ENCODE measurements around the gene GOLT1A.
A peak's percentile ranks its signal among the peaks of the same experiment; 100 is the strongest.

GOLT1A gene

DNA sequence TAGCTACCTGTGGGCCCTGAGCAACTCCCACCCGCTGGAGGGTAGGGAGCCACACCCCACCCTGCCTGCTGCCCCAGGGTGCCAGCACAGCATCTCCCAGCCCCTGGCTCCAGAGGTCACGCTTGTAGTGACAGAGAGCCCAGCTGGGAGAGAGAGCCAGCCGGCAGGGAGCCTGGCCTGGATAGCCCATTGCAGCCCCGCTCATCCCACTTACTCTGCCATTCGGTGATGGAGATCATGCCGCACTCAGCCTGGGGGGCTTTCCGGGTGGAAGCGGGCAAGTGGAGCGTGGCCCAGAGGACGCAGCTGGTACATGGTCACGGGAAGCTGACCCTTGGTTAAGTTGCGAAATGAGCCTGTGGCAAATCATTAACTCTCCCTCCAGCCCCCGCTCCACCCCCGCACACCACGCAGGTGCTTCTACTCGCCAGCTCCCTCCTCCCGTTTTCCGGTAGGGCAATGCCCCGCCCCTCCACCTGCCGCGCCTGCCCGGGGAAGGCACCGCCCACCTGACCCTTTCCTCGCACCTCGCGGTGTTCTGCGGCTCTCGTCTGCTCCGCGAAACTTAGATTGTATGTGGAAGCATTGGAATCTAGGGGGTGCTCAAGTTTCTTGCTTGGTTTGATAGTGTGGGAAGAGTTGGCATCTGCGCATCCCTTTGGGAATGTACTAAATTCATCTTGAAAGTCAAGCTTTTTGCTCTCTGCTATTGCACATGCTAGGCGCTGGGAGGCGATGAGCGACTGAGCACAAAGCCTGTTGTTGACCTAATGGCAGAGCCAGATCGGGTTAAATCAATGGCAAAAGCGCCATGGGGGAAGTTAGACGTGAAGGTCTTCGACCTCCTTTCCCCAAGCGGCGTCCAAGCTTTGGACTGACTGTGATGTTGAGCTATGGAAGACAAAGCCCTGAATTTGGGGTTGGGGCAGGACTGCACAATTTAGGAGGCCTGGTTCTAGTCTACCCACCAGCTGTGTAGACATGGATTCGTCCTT is at the start of gene GOLT1A:
TSS of gene GOLT1A (minus strand) at position 321 of the 995 bp plus-strand sequence. CDS start at position 239, 82 bp downstream.
- H4K20me1 ChIP-seq (ENCODE audit: insufficient read depth, low read length) = no peaks in the 10 kb centered on the region
- no peak within 1 kb of the TSS for H2AFZ ChIP-seq (ENCODE audit: low read length)
- no peaks in the 10 kb centered on the region for H3K79me2 ChIP-seq (ENCODE audit: insufficient read depth, low read length)
- H3K36me3 ChIP-seq (ENCODE audit: insufficient read depth, low read length) = no peaks in the 10 kb centered on the region
- H3K9me2 ChIP-seq (ENCODE audit: low read depth, low read length) = no peaks in the 10 kb centered on the region
- no peak within 1 kb of the TSS for H3K27ac ChIP-seq (ENCODE audit: low read depth, low read length, poor library complexity, severe bottlenecking)
- no peak within 1 kb of the TSS for H3K4me3 ChIP-seq (ENCODE audit: low read depth, low read length, poor library complexity, severe bottlenecking)
- H3K4me1 ChIP-seq (ENCODE audit: insufficient read depth, low read length, severe bottlenecking) = no peaks in the 10 kb centered on the region
- H3F3A ChIP-seq (ENCODE audit: insufficient read depth, low read length) = no peaks in the 10 kb centered on the region
- TF ChIP-seq EZH2 (IDR thresholded peaks at IDR 0.05; ENCODE audit: borderline replicate concordance, low read length) = no peak
- TF ChIP-seq, protein P1, sequence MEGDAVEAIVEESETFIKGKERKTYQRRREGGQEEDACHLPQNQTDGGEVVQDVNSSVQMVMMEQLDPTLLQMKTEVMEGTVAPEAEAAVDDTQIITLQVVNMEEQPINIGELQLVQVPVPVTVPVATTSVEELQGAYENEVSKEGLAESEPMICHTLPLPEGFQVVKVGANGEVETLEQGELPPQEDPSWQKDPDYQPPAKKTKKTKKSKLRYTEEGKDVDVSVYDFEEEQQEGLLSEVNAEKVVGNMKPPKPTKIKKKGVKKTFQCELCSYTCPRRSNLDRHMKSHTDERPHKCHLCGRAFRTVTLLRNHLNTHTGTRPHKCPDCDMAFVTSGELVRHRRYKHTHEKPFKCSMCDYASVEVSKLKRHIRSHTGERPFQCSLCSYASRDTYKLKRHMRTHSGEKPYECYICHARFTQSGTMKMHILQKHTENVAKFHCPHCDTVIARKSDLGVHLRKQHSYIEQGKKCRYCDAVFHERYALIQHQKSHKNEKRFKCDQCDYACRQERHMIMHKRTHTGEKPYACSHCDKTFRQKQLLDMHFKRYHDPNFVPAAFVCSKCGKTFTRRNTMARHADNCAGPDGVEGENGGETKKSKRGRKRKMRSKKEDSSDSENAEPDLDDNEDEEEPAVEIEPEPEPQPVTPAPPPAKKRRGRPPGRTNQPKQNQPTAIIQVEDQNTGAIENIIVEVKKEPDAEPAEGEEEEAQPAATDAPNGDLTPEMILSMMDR (IDR thresholded peaks at IDR 0.05; ENCODE audit: low read length) = peak; percentile 24; the same call in 1 of the 2 replicates
- no peak within 1 kb of the TSS for H3K9ac ChIP-seq (ENCODE audit: low read length)
- H3K9me3 ChIP-seq (ENCODE audit: low read length) = no peaks in the 10 kb centered on the region
- no peak within 1 kb of the TSS for H3K4me2 ChIP-seq (ENCODE audit: low read length)
- no peaks in the 10 kb centered on the region for H3K27me3 ChIP-seq (ENCODE audit: insufficient read depth, low read length)

GRCh38 chr1:204263254-204263910 is 49.6 kb upstream of the GOLT1A start:
- no peak overlapping the region for H2AFZ ChIP-seq (ENCODE audit: low read length)
- no peak overlapping the region for H3K27ac ChIP-seq (ENCODE audit: low read depth, low read length, poor library complexity, severe bottlenecking)
- H3F3A ChIP-seq (ENCODE audit: insufficient read depth, low read length) = no peaks in the 10 kb centered on the region
- H3K9me2 ChIP-seq (ENCODE audit: low read depth, low read length) = no peaks in the 10 kb centered on the region
- no peaks in the 10 kb centered on the region for H3K4me1 ChIP-seq (ENCODE audit: insufficient read depth, low read length, severe bottlenecking)
- no peaks in the 10 kb centered on the region for H3K79me2 ChIP-seq (ENCODE audit: insufficient read depth, low read length)
- H3K4me2 ChIP-seq (ENCODE audit: low read length) = no peak overlapping the region
- no peaks in the 10 kb centered on the region for H3K9me3 ChIP-seq (ENCODE audit: low read length)
- no peaks in the 10 kb centered on the region for H4K20me1 ChIP-seq (ENCODE audit: insufficient read depth, low read length)
- no peak overlapping the region for H3K9ac ChIP-seq (ENCODE audit: low read length)
- no peaks in the 10 kb centered on the region for H3K36me3 ChIP-seq (ENCODE audit: insufficient read depth, low read length)
- H3K27me3 ChIP-seq (ENCODE audit: insufficient read depth, low read length) = no peaks in the 10 kb centered on the region; the same call in 1 of the 2 replicates
- TF ChIP-seq, protein P1 (IDR thresholded peaks at IDR 0.05; ENCODE audit: low read length) = no peak
- no peak for TF ChIP-seq EZH2 (IDR thresholded peaks at IDR 0.05; ENCODE audit: borderline replicate concordance, low read length)
- no peak overlapping the region for H3K4me3 ChIP-seq (ENCODE audit: low read depth, low read length, poor library complexity, severe bottlenecking)

GRCh38 chr1:204262506-204263253 is 48.9 kb upstream of the GOLT1A start:
- Histone ChIP-seq H2AFZ (ENCODE audit: low read length) (no peak overlapping the region), H3K4me1 (ENCODE audit: insufficient read depth, low read length, severe bottlenecking) (no peaks in the 10 kb centered on the region), H3K9me2 (ENCODE audit: low read depth, low read length) (no peaks in the 10 kb centered on the region), H3K9me3 (ENCODE audit: low read length) (no peaks in the 10 kb centered on the region), H4K20me1 (ENCODE audit: insufficient read depth, low read length) (no peaks in the 10 kb centered on the region), H3K36me3 (ENCODE audit: insufficient read depth, low read length) (no peaks in the 10 kb centered on the region), H3K79me2 (ENCODE audit: insufficient read depth, low read length) (no peaks in the 10 kb centered on the region), H3K27ac (ENCODE audit: low read depth, low read length, poor library complexity, severe bottlenecking) (no peak overlapping the region), H3F3A (ENCODE audit: insufficient read depth, low read length) (no peaks in the 10 kb centered on the region), H3K4me2 (ENCODE audit: low read length) (no peak overlapping the region), H3K27me3 (ENCODE audit: insufficient read depth, low read length) (no peaks in the 10 kb centered on the region; the same call in 1 of the 2 replicates), H3K9ac (ENCODE audit: low read length) (no peak overlapping the region), H3K4me3 (ENCODE audit: low read depth, low read length, poor library complexity, severe bottlenecking) (no peak overlapping the region)
- TF ChIP-seq EZH2 (IDR thresholded peaks at IDR 0.05; ENCODE audit: borderline replicate concordance, low read length) = no peak
- TF ChIP-seq, protein P1 (IDR thresholded peaks at IDR 0.05; ENCODE audit: low read length) = no peak
